Skeletal muscle satellite cell (primary cell): ENCODE data around the gene DIO2.

Experiments
- H3K27me3 ChIP-seq: 2 replicates; pipeline ENCODE4 v1.7.0; 2013; ENCODE audit warnings: low read length; ENCODE audit not compliant: control insufficient read depth, insufficient read depth
- H3K36me3 ChIP-seq: 2 replicates; pipeline ENCODE4 v1.7.0; 2013; ENCODE audit warnings: mild to moderate bottlenecking, control low read depth, low read length; ENCODE audit not compliant: insufficient read depth
- H3K4me1 ChIP-seq: 2 replicates; pipeline ENCODE4 v1.7.0; 2013; ENCODE audit warnings: low read length; ENCODE audit not compliant: control insufficient read depth, insufficient read depth
- H3K4me2 ChIP-seq: 2 replicates; pipeline ENCODE4 v1.7.0; 2013; ENCODE audit warnings: mild to moderate bottlenecking, low read length
- H3K4me3 ChIP-seq: 2 replicates; pipeline ENCODE4 v1.7.0; 2013; ENCODE audit warnings: low read length
- H3K9ac ChIP-seq: 2 replicates; pipeline ENCODE4 v1.7.0; 2013; ENCODE audit warnings: mild to moderate bottlenecking, low read depth, low read length, moderate library complexity
- H3K9me3 ChIP-seq: replicated peaks from 2 replicates; pipeline ENCODE4 v1.7.0; 2013; ENCODE audit warnings: mild to moderate bottlenecking, control low read depth, low read length

DIO2 gene

GRCh38 chr14:80212023-80212397, 706 bp upstream of the DIO2 start:
- peak overlapping the region; percentile 66 for H3K4me3 ChIP-seq

GRCh38 chr14:80208461-80208860, 2.8 kb downstream of the DIO2 start:
- Histone ChIP-seq H3K4me3 (no peak overlapping the region), H3K27me3 (peaks cover 4% of the 10 kb centered on the region), H3K9ac (no peak overlapping the region), H3K36me3 (no peaks in the 10 kb centered on the region), H3K9me3 (no peaks in the 10 kb centered on the region), H3K4me1 (peaks cover 4% of the 10 kb centered on the region), H3K4me2 (no peak overlapping the region)

More at GRCh38 chr14:80212023-80212397, 706 bp upstream of the DIO2 start:
- Histone ChIP-seq H3K4me2 (peak overlapping the region; percentile 93), H3K9me3 (no peaks in the 10 kb centered on the region), H3K27me3 (peaks cover 4% of the 10 kb centered on the region), H3K36me3 (no peaks in the 10 kb centered on the region), H3K9ac (peak overlapping the region; percentile 66), H3K4me1 (peaks cover 23% of the 10 kb centered on the region)

- Histone ChIP-seq H3K9me3 (no peaks in the 10 kb centered on the region), H3K4me2 (no peak overlapping the region), H3K27me3 (peaks cover 4% of the 10 kb centered on the region), H3K4me1 (peaks cover 4% of the 10 kb centered on the region), H3K36me3 (no peaks in the 10 kb centered on the region), H3K9ac (no peak overlapping the region), H3K4me3 (no peak overlapping the region)
These were observed 4.8 kb downstream of the DIO2 start for GRCh38 chr14:80206351-80207080.

GRCh38 chr14:80202888-80203562, 8.3 kb downstream of the DIO2 start:
- Histone ChIP-seq H3K36me3 (no peaks in the 10 kb centered on the region), H3K4me3 (no peak overlapping the region), H3K9me3 (no peaks in the 10 kb centered on the region), H3K4me1 (no peaks in the 10 kb centered on the region), H3K9ac (no peak overlapping the region), H3K27me3 (no peaks in the 10 kb centered on the region), H3K4me2 (no peak overlapping the region)

- Histone ChIP-seq H3K4me1 (no peaks in the 10 kb centered on the region), H3K4me2 (no peak overlapping the region), H3K9me3 (no peaks in the 10 kb centered on the region)
These were observed 11.2 kb downstream of the DIO2 start for GRCh38 chr14:80200093-80200492.

GRCh38 chr14:80188571-80188970, 22.7 kb downstream of the DIO2 start:
- Histone ChIP-seq H3K36me3 (no peaks in the 10 kb centered on the region), H3K4me1 (no peaks in the 10 kb centered on the region), H3K27me3 (no peaks in the 10 kb centered on the region)

More at GRCh38 chr14:80200093-80200492, 11.2 kb downstream of the DIO2 start:
- no peaks in the 10 kb centered on the region for H3K27me3 ChIP-seq
- no peaks in the 10 kb centered on the region for H3K36me3 ChIP-seq
- no peak overlapping the region for H3K4me3 ChIP-seq
- H3K9ac ChIP-seq = no peak overlapping the region

GRCh38 chr14:80186301-80186800, 25.0 kb downstream of the DIO2 start:
- H3K36me3 ChIP-seq = no peaks in the 10 kb centered on the region
- no peaks in the 10 kb centered on the region for H3K9me3 ChIP-seq
- no peaks in the 10 kb centered on the region for H3K27me3 ChIP-seq
- no peaks in the 10 kb centered on the region for H3K4me1 ChIP-seq
- no peak overlapping the region for H3K9ac ChIP-seq
- H3K4me2 ChIP-seq = no peak overlapping the region
- no peak overlapping the region for H3K4me3 ChIP-seq

More at GRCh38 chr14:80188571-80188970, 22.7 kb downstream of the DIO2 start:
- Histone ChIP-seq H3K9ac (no peak overlapping the region), H3K4me2 (no peak overlapping the region), H3K4me3 (no peak overlapping the region), H3K9me3 (no peaks in the 10 kb centered on the region)

GRCh38 chr14:80176893-80177292, 34.4 kb downstream of the DIO2 start:
- no peaks in the 10 kb centered on the region for H3K9me3 ChIP-seq
- H3K9ac ChIP-seq = no peak overlapping the region
- no peak overlapping the region for H3K4me2 ChIP-seq
- no peak overlapping the region for H3K4me3 ChIP-seq
- H3K4me1 ChIP-seq = no peaks in the 10 kb centered on the region
- H3K27me3 ChIP-seq = no peaks in the 10 kb centered on the region
- H3K36me3 ChIP-seq = no peaks in the 10 kb centered on the region

- no peak overlapping the region for H3K4me2 ChIP-seq
- H3K4me3 ChIP-seq = no peak overlapping the region
- H3K27me3 ChIP-seq = no peaks in the 10 kb centered on the region
- no peaks in the 10 kb centered on the region for H3K4me1 ChIP-seq
- H3K9ac ChIP-seq = no peak overlapping the region
- H3K36me3 ChIP-seq = no peaks in the 10 kb centered on the region
- H3K9me3 ChIP-seq = no peaks in the 10 kb centered on the region
These were observed 38.8 kb downstream of the DIO2 start for GRCh38 chr14:80172375-80173051.

- H3K9ac ChIP-seq = no peak overlapping the region
- H3K4me2 ChIP-seq = no peak overlapping the region
- H3K4me1 ChIP-seq = peaks cover 10% of the 10 kb centered on the region
- no peaks in the 10 kb centered on the region for H3K36me3 ChIP-seq
- H3K4me3 ChIP-seq = no peak overlapping the region
- no peaks in the 10 kb centered on the region for H3K27me3 ChIP-seq
- H3K9me3 ChIP-seq = no peaks in the 10 kb centered on the region
These were observed 43.4 kb downstream of the DIO2 start for GRCh38 chr14:80167793-80168448.
